A549 (cell line): Measurements from ENCODE around the gene SCRN2. TPM values are rescaled to one million over a fixed set of nuclear protein-coding genes. Genes with fewer than 3 reads are reported as not detected.

Source experiments
- ATAC-seq, 2 experiments: fragments of 200-7000 bp in 1 of 2; fragments of >200 bp in 1 of 2; cut with Nextera tagmentation in 1 of 2; cut with Tn5 transposase in 1 of 2; 3 replicates each; pipeline versions ENCODE4 v1.8.0 to v1.9.1; 2018 to 2020; ENCODE audit warnings: mild to moderate bottlenecking in 1 of 2, moderate library complexity in 1 of 2
- CTCF ChIA-PET: fragments of 300-600 bp; sonication (Branson Sonifier 250); formaldehyde crosslinking; extraction: SDS; loops from one replicate; lab custom pipeline; 2021; ENCODE audit warnings: antibody characterized with exemption, inconsistent platforms; lab: Yijun Ruan, JAX
- POLR2A ChIA-PET: fragments of 350-600 bp; formaldehyde crosslinking; extraction: SDS; loops from one replicate; lab custom pipeline; 2021; ENCODE audit warnings: antibody characterized with exemption, inconsistent platforms; lab: Yijun Ruan, JAX
- DNase-seq, 2 experiments: peaks; one replicate each; pipeline versions ENCODE4 v3.0.0 to v3.0.0-alpha.2; 2011 to 2016; ENCODE audit warnings: low read depth in 1 of 2, low spot score in 1 of 2
- FAIRE-seq: peaks from 2 replicates; lab custom pipeline; 2011; peaks lifted over from hg19 to GRCh38; lab: Jason Lieb, UNC
- H3K27ac ChIP-seq, 2 experiments: fragments of >200 bp; sonication (Bioruptor Twin); formaldehyde crosslinking; 3 replicates each; pipeline ENCODE4 v1.5.1; 2016 to 2017
- H3K4me1 ChIP-seq: fragments of >200 bp; sonication (Bioruptor Twin); formaldehyde crosslinking; 3 replicates; pipeline ENCODE4 v1.6.1; 2016
- H3K4me2 ChIP-seq: fragments of >200 bp; sonication (Bioruptor Twin); formaldehyde crosslinking; 3 replicates; pipeline ENCODE4 v1.6.1; 2016
- H3K4me3 ChIP-seq: fragments of >200 bp; sonication (Bioruptor Twin); formaldehyde crosslinking; 3 replicates; pipeline ENCODE4 v1.5.1; 2016
- H3K9me3 ChIP-seq: fragments of >200 bp; sonication (Bioruptor Twin); formaldehyde crosslinking; 3 replicates; pipeline ENCODE4 v1.6.1; 2016
- CHD2 ChIP-seq: fragments of 150-350 bp; IDR thresholded peaks from 2 replicates; pipeline ENCODE4 v1.6.1; 2014; ENCODE audit warnings: low read length; ENCODE audit not compliant: partially characterized antibody
- EP300 ChIP-seq, 2 experiments: fragments of >200 bp; sonication (Bioruptor Twin); formaldehyde crosslinking; IDR thresholded peaks; 2 replicates in 1 of 2; 3 replicates in 1 of 2; pipeline ENCODE4 v1.6.1; 2016 to 2017
- FOSL2 ChIP-seq, 2 experiments: fragments of 450-650 bp in 1 of 2; fragments of >200 bp in 1 of 2; sonication (Bioruptor Twin) in 1 of 2; formaldehyde crosslinking; IDR thresholded peaks; 2 replicates each; pipeline versions ENCODE4 v1.5.0 to v1.6.1; 2016 to 2020; ENCODE audit warnings: mild to moderate bottlenecking in 1 of 2, moderate library complexity in 1 of 2
- HOXA7 ChIP-seq: fragments of 250-450 bp; sonication (Bioruptor Pico); IDR thresholded peaks from 2 replicates; pipeline ENCODE4 v1.5.0; 2020; ENCODE audit warnings: mild to moderate bottlenecking, moderate library complexity
- JUNB ChIP-seq: fragments of >200 bp; sonication (Bioruptor Twin); formaldehyde crosslinking; IDR thresholded peaks from 2 replicates; pipeline ENCODE4 v1.6.1; 2016
- MAZ ChIP-seq: fragments of 150-350 bp; IDR thresholded peaks from 2 replicates; pipeline ENCODE4 v1.6.1; 2014; ENCODE audit warnings: antibody characterized with exemption, low read depth, low read length, borderline replicate concordance
- NFE2L2 ChIP-seq: fragments of 150-350 bp; conservative IDR thresholded peaks from 2 replicates; pipeline ENCODE4 v1.6.1; 2014; ENCODE audit warnings: low read length
- NPAS2 ChIP-seq: fragments of 250-450 bp; sonication (Bioruptor Pico); IDR thresholded peaks from 2 replicates; pipeline ENCODE4 v1.8.0; 2022; ENCODE audit warnings: mild to moderate bottlenecking, moderate library complexity, borderline replicate concordance
- NR3C1 ChIP-seq: fragments of >200 bp; sonication (Bioruptor Twin); formaldehyde crosslinking; IDR thresholded peaks from 3 replicates; pipeline ENCODE4 v1.6.1; 2017
- POLR2A ChIP-seq: IDR thresholded peaks from 2 replicates; pipeline ENCODE4 v1.6.1; 2012; ENCODE audit warnings: mild to moderate bottlenecking, low read length
- POLR2AphosphoS2 ChIP-seq: conservative IDR thresholded peaks from 2 replicates; pipeline ENCODE4 v1.6.1; 2012; ENCODE audit warnings: low read length, improper control_type of control experiment, inconsistent platforms
- RAD21 ChIP-seq, 2 experiments: fragments of >200 bp in 1 of 2; sonication (Bioruptor Twin) in 1 of 2; formaldehyde crosslinking in 1 of 2; IDR thresholded peaks in 1 of 2; conservative IDR thresholded peaks in 1 of 2; 2 replicates in 1 of 2; 3 replicates in 1 of 2; pipeline ENCODE4 v1.6.1; 2012 to 2018; ENCODE audit warnings: inconsistent platforms in 1 of 2
- SMC3 ChIP-seq: fragments of >200 bp; sonication (Bioruptor Twin); formaldehyde crosslinking; IDR thresholded peaks from 3 replicates; pipeline ENCODE4 v1.6.1; 2018; ENCODE audit warnings: inconsistent platforms
- TFCP2L1 ChIP-seq: fragments of 250-450 bp; sonication (Bioruptor Pico); IDR thresholded peaks from 2 replicates; pipeline ENCODE4 v1.5.0; 2021; ENCODE audit warnings: mild to moderate bottlenecking
- ZC3H11A ChIP-seq: fragments of 450-650 bp; IDR thresholded peaks from 2 replicates; pipeline ENCODE4 v1.6.1; 2014; ENCODE audit warnings: antibody characterized with exemption, mild to moderate bottlenecking
- ZNF302 ChIP-seq: fragments of 250-450 bp; sonication (Bioruptor Pico); IDR thresholded peaks from 2 replicates; pipeline ENCODE4 v1.9.0; 2021; ENCODE audit warnings: inconsistent platforms, mild to moderate bottlenecking, moderate library complexity
- WGBS: methylation state at CpG from one replicate; pipeline ENCODE4 v1.1.6; 2017; ENCODE audit errors: missing lambda C conversion rate; 5-methylcytosine and 5-hydroxymethylcytosine counted together
- polyA plus RNA-seq, 4 experiments: library from polyadenylated mRNA; depleted of rRNA in 3 of 4; stranded (reverse); fragments of >200 nt; fragmentation: RNase III in 1 of 4; extraction: RNeasy Plus Mini Kit Qiagen cat#74134 plus additional on column Dnase treatment in 1 of 4; gene quantifications; 2 replicates in 3 of 4; 3 replicates in 1 of 4; pipeline ENCODE4 v1.2.3, GENCODE V29; 2011 to 2017
- TF ChIP-seq, protein P1 (sequence below): fragments of >200 bp; sonication (Bioruptor Twin); formaldehyde crosslinking; IDR thresholded peaks from 3 replicates; pipeline ENCODE4 v1.5.1; 2016
- TF ChIP-seq, protein P2 (sequence below): fragments of 200-600 bp; sonication (generic); IDR thresholded peaks from 2 replicates; pipeline ENCODE4 v1.6.1; 2016; ENCODE audit warnings: antibody characterized with exemption, mild to moderate bottlenecking, moderate library complexity
- TF ChIP-seq, protein P3 (sequence below): IDR thresholded peaks from 2 replicates; pipeline ENCODE4 v1.6.1; 2012
- TF ChIP-seq, protein P4 (sequence below): IDR thresholded peaks from 2 replicates; pipeline ENCODE4 v1.6.1; 2012; ENCODE audit warnings: low read depth, borderline replicate concordance

SCRN2 gene
- polyA plus RNA-seq, 2 of the 4 experiments (the other 2 are of a cell fraction): 25.8 to 43.7 TPM

DNA sequence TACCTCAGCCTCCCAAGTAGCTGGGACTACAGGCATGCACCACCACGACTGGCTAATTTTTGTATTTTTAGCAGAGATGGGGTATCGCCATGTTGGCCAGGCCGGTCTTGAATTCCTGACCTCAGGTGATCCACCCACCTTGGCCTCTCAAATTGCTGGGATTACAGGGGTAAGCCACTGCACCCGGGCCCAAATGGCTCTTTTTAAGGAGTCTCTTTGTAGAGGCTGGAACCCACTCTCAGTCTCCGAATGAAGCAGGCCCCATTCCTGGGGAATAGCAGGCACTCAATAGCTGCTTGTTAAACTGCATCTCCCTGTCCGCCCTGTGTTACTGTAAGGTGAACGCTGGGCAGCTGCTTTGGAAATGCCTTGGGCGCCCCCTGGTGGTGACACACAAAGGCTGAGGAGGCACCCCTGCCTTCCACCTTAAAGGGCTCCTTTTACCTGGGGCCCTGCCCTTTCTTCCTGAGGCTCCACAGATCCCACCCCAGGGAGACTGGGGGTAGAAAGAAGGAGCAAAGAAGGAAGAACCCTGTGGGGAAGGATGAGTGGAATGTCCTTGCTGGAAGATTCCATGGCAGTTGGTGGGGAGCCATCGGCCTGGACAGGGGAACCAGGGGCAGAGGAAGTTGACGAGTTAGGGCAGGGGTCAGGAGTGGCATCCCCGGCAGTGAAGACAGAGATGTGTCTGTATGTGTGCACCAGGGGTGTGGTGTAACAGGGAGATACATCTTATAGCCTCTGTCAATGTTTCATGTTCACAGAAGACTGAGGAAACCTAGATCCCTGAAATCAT, 48.9 kb upstream of the SCRN2 start:
- Histone ChIP-seq H3K27ac (no peak overlapping the region), H3K4me3 (no peak overlapping the region), H3K4me2 (no peak overlapping the region), H3K9me3 (no peaks in the 10 kb centered on the region), H3K4me1 (peaks cover 23% of the 10 kb centered on the region; the same call in 2 of the 3 replicates)
- 41% methylated on average over 10 of the region's 11 CpGs for WGBS
- no peak for TF ChIP-seq MAZ
- TF ChIP-seq, protein P1, sequence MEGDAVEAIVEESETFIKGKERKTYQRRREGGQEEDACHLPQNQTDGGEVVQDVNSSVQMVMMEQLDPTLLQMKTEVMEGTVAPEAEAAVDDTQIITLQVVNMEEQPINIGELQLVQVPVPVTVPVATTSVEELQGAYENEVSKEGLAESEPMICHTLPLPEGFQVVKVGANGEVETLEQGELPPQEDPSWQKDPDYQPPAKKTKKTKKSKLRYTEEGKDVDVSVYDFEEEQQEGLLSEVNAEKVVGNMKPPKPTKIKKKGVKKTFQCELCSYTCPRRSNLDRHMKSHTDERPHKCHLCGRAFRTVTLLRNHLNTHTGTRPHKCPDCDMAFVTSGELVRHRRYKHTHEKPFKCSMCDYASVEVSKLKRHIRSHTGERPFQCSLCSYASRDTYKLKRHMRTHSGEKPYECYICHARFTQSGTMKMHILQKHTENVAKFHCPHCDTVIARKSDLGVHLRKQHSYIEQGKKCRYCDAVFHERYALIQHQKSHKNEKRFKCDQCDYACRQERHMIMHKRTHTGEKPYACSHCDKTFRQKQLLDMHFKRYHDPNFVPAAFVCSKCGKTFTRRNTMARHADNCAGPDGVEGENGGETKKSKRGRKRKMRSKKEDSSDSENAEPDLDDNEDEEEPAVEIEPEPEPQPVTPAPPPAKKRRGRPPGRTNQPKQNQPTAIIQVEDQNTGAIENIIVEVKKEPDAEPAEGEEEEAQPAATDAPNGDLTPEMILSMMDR: peak; percentile 99
- TF ChIP-seq EP300 (IDR thresholded peaks at IDR 0.05): no peak
- no peak for TF ChIP-seq TFCP2L1 (CRISPR knock-in tag)
- TF ChIP-seq SMC3: peak; percentile 100
- TF ChIP-seq CHD2: no peak
- TF ChIP-seq RAD21 (conservative IDR thresholded peaks at IDR 0.05 in 1 of 2, IDR thresholded peaks at IDR 0.05 in 1 of 2): peak; percentile 100
- peak; percentile 85 to 90 for DNase-seq
- FAIRE-seq: no peak
- POLR2A ChIA-PET: interaction anchor here (1.7 to 2.1 kb wide), 3 partner anchors 47 to 58 kb away, joined by 8 to 10 read pairs (median 9); partner anchors contain the start of genes LRRC46, MRPL10 and SCRN2
- CTCF ChIA-PET: interaction anchor here (0.5 to 18.8 kb wide), 51 partner anchors 8 to 242 kb away, joined by 3 to 1860 read pairs (median 5); partner anchors contain the start of genes CDK5RAP3, LRRC46, MRPL10 and OSBPL7
- peak; percentile 95 to 98 for ATAC-seq

DNA sequence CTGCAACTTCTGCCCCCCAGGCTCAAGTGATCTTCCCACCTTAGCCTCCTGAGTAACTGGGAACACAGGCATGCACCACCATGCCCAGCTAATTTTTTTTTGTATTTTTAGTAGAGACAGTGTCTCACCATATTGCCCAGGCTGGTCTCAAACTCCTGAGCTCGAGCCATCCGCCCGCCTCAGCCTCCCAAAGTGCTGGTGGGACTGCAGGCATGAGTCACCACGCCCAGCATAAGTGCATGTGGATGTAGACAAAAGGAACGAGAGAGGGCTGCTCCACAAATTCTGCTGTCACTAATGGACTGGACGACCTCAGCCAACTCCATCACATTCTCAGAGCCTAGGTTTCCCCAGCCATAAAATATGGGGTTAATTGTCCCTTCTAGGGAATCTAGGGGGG, 47.2 kb upstream of the SCRN2 start:
- CTCF ChIA-PET: interaction anchor here (1.0 to 18.8 kb wide), 7 partner anchors 11 to 189 kb away, joined by 3 to 1860 read pairs (median 87); partner anchors contain the start of genes CDK5RAP3, LRRC46, MRPL10 and SCRN2
- no peak for DNase-seq
- no peak overlapping the region for H3K4me2 ChIP-seq
- no peak overlapping the region for H3K4me3 ChIP-seq
- no peaks in the 10 kb centered on the region for H3K9me3 ChIP-seq
- POLR2A ChIA-PET: interaction anchor here (1.9 kb wide), 1 partner anchor 57 kb away, joined by 9 read pairs; the partner anchor contains the start of genes LRRC46 and MRPL10
- TF ChIP-seq, protein P2, sequence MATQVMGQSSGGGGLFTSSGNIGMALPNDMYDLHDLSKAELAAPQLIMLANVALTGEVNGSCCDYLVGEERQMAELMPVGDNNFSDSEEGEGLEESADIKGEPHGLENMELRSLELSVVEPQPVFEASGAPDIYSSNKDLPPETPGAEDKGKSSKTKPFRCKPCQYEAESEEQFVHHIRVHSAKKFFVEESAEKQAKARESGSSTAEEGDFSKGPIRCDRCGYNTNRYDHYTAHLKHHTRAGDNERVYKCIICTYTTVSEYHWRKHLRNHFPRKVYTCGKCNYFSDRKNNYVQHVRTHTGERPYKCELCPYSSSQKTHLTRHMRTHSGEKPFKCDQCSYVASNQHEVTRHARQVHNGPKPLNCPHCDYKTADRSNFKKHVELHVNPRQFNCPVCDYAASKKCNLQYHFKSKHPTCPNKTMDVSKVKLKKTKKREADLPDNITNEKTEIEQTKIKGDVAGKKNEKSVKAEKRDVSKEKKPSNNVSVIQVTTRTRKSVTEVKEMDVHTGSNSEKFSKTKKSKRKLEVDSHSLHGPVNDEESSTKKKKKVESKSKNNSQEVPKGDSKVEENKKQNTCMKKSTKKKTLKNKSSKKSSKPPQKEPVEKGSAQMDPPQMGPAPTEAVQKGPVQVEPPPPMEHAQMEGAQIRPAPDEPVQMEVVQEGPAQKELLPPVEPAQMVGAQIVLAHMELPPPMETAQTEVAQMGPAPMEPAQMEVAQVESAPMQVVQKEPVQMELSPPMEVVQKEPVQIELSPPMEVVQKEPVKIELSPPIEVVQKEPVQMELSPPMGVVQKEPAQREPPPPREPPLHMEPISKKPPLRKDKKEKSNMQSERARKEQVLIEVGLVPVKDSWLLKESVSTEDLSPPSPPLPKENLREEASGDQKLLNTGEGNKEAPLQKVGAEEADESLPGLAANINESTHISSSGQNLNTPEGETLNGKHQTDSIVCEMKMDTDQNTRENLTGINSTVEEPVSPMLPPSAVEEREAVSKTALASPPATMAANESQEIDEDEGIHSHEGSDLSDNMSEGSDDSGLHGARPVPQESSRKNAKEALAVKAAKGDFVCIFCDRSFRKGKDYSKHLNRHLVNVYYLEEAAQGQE: no peak
- TF ChIP-seq FOSL2 (IDR thresholded peaks at IDR 0.05) (no peak), FOSL2 (CRISPR knock-in tag; IDR thresholded peaks at IDR 0.05) (0 out of 2 replicates have a peak, but pooled peaks have one; percentile 36)
- no peak for FAIRE-seq
- H3K4me1 ChIP-seq: peaks cover 13% of the 10 kb centered on the region; the same call in 2 of the 3 replicates
- ATAC-seq: no peak
- no peak overlapping the region for H3K27ac ChIP-seq
- WGBS: 70% methylated on average over 6 of the region's 6 CpGs

DNA sequence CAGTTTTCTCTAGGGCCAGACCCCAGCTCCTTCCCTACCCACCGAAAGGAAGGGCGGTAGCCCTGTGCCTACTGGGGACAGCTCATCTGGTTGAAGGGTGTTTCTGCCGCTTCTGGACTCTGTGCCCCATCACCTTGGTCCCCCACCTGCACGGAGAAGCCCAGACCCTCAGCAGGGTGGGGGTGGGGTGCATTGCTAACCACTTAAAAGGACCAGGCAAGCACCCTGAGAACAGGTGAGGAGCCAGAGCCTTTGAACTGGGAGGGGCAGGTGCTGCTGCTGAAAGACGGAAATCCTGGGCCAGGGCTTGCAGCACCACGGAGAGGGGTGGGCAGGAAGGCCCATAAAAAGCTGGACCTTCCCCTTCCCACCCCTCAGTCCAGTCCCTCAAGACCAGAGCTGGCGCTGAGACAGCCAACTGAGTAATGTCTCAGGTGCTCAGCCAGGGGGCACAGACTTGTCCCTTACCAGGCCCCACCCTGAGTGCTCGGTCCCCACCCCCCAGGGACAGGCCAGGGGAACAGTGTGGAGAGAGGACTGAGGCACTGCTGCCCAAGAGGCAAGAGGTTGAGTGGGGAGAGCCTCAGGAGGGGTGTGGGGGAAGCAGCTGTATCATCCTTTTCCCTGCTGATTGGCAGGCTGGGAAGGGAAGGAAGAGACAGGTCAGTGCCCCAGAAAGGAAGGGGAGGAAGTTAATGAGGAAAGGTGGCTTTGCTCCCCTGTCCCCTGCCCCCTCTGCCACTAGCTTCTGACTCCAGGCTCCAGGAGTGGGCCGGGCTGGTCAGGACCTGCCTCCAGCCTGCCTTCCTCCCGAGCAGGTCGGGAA, 44.0 kb upstream of the SCRN2 start:
- no peak overlapping the region for H3K4me2 ChIP-seq
- peak overlapping the region in 1 of 2 experiments; percentile 57; a peak in 3 of 6 replicates for H3K27ac ChIP-seq
- FAIRE-seq (no peak), ATAC-seq (no peak), DNase-seq (no peak)
- peaks cover 13% of the 10 kb centered on the region; the same call in 2 of the 3 replicates for H3K4me1 ChIP-seq
- no peak overlapping the region for H3K4me3 ChIP-seq
- WGBS: 69% methylated on average over 10 of the region's 11 CpGs
- no peaks in the 10 kb centered on the region for H3K9me3 ChIP-seq
- ChIA-PET POLR2A (interaction anchor here (0.7 to 1.9 kb wide), 5 partner anchors 10 to 54 kb away, joined by 3 to 7 read pairs (median 4); partner anchors contain the start of genes LRRC46, MRPL10 and SP2), CTCF (interaction anchor here (0.6 to 18.8 kb wide), 8 partner anchors 8 to 133 kb away, joined by 3 to 1860 read pairs (median 6); partner anchors contain the start of genes CDK5RAP3, LRRC46, MRPL10 and SCRN2)
- TF ChIP-seq NPAS2 (CRISPR knock-in tag) (no peak), NFE2L2 (no peak), ZC3H11A (no peak), HOXA7 (no peak), ZNF302 (no peak), POLR2AphosphoS2 (no peak), JUNB (no peak), NR3C1 (no peak), POLR2A (no peak)
- TF ChIP-seq, protein P3, sequence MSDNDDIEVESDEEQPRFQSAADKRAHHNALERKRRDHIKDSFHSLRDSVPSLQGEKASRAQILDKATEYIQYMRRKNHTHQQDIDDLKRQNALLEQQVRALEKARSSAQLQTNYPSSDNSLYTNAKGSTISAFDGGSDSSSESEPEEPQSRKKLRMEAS: no peak
- TF ChIP-seq, protein P1: no peak
- TF ChIP-seq, protein P4, sequence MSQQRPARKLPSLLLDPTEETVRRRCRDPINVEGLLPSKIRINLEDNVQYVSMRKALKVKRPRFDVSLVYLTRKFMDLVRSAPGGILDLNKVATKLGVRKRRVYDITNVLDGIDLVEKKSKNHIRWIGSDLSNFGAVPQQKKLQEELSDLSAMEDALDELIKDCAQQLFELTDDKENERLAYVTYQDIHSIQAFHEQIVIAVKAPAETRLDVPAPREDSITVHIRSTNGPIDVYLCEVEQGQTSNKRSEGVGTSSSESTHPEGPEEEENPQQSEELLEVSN: no peak
